ENCODE measurements around the gene RAP1A. TPM values are rescaled to one million over a fixed set of nuclear protein-coding genes. Genes with fewer than 3 reads are reported as not detected.

RAP1A gene
- total and polyA plus RNA-seq, 12 donors, result 64.2 to 120 (median 99.7) TPM

DNA sequence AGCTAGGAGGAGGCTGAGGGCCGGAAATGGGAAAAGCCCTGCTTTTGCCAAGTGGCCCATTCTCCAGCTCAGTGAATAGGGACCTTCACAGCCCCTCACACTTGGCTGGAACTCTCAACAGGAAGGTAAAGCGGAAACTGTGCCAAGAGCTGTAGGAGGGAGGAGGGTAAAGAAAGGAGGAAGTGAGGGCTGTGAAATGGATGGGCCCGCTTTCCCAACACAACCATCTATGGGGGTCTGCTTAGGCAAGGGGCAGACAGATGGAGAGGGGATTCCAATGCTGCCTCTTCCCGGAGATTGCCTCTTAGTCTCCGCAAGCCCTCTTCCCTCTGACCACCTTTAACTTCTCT lies 114.4 kb downstream of the RAP1A start:
- Histone ChIP-seq H3K27ac (peak overlapping the region in 9 of 10 donors; percentile 51 to 98 (median 81)), H3K27me3 (no peaks in the 10 kb centered on the region), H3K9me3 (no peaks in the 10 kb centered on the region), H3K36me3 (peaks cover 0 to 21% (median 0%) of the 10 kb centered on the region in 9 donors), H3K4me3 (peak overlapping the region in 3 of 10 donors; percentile 9 to 15 (median 12)), H3K4me1 (peaks cover 39 to 98% (median 92%) of the 10 kb centered on the region in 9 donors)
- intact Hi-C loops (cut with DNase I), result loop anchor here in 1 of 10 donors (10.0 kb wide), 1 partner anchor 971 kb away; the partner anchor contains the start of gene RHOC
- ATAC-seq (peak in 2 of 8 donors; percentile 6 to 10), DNase-seq (no peak)
- 62% methylated on average over 5 of the region's 5 CpGs for WGBS, 2 donors
- TF ChIP-seq, protein P1, sequence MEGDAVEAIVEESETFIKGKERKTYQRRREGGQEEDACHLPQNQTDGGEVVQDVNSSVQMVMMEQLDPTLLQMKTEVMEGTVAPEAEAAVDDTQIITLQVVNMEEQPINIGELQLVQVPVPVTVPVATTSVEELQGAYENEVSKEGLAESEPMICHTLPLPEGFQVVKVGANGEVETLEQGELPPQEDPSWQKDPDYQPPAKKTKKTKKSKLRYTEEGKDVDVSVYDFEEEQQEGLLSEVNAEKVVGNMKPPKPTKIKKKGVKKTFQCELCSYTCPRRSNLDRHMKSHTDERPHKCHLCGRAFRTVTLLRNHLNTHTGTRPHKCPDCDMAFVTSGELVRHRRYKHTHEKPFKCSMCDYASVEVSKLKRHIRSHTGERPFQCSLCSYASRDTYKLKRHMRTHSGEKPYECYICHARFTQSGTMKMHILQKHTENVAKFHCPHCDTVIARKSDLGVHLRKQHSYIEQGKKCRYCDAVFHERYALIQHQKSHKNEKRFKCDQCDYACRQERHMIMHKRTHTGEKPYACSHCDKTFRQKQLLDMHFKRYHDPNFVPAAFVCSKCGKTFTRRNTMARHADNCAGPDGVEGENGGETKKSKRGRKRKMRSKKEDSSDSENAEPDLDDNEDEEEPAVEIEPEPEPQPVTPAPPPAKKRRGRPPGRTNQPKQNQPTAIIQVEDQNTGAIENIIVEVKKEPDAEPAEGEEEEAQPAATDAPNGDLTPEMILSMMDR (IDR thresholded peaks at IDR 0.05), result no peak

DNA sequence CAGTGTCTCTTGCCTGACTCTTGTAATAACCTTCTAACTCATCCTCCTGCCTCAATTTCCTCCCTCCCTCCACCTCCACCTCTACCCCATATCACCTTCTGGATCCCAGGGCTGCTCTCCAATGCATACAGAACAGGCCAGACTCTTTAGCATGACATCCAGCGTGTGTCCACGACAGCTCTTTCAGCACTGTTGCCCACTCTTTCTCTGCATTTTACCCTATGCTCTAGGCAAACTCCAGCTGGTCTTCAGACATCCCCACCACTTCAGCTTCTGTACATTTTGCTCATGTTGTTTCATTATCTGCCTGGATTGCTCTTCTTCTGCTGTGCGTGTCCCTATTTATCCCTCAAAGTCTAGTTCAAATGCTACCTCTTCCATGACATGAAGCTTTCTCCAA lies 114.8 kb downstream of the RAP1A start:
- Histone ChIP-seq H3K27me3 (no peaks in the 10 kb centered on the region), H3K27ac (peak overlapping the region in 9 of 10 donors; percentile 51 to 98 (median 81)), H3K4me3 (peak overlapping the region in 1 of 10 donors; percentile 12), H3K9me3 (no peaks in the 10 kb centered on the region), H3K4me1 (peaks cover 35 to 94% (median 87%) of the 10 kb centered on the region in 9 donors), H3K36me3 (peaks cover 0 to 21% (median 0%) of the 10 kb centered on the region in 9 donors)
- ATAC-seq, result no peak
- TF ChIP-seq, protein P1 (IDR thresholded peaks at IDR 0.05), result no peak
- intact Hi-C loops (cut with DNase I), result loop anchor here in 1 of 10 donors (10.0 kb wide), 1 partner anchor 970 kb away; the partner anchor contains the start of gene RHOC
- 81 to 84% methylated on average over 3 of the region's 3 CpGs for WGBS, 2 donors
- no peak for DNase-seq

DNA sequence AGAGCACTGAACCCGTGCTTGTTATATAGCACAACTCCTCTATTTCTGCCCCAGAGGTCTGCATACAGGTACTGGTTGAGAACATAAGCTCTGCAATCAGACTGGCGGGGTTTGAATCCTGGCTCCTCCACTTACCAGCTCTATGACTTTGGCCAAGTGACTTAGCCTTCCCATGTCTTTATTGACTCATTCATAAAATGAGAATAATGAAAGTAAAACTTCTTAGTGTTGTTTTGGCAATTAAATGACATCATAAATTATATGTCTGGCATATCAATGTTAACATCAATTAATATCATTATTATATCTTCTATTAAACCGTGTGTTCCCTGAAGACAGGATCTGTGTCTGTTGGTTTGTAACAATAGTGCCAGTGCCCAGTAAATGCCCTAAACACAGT lies 115.3 kb downstream of the RAP1A start:
- H3K27me3 ChIP-seq, result peaks cover 0 to 2% (median 0%) of the 10 kb centered on the region in 7 donors
- DNase-seq (no peak), ATAC-seq (no peak)
- H3K4me3 ChIP-seq, result no peak overlapping the region
- H3K9me3 ChIP-seq, result no peaks in the 10 kb centered on the region
- peaks cover 0 to 21% (median 0%) of the 10 kb centered on the region in 9 donors for H3K36me3 ChIP-seq
- H3K4me1 ChIP-seq, result peaks cover 31 to 93% (median 87%) of the 10 kb centered on the region in 9 donors
- H3K27ac ChIP-seq, result peak overlapping the region in 9 of 10 donors; percentile 51 to 98 (median 81)
- intact Hi-C loops (cut with DNase I), result loop anchor here in 1 of 10 donors (10.0 kb wide), 1 partner anchor 970 kb away; the partner anchor contains the start of gene RHOC
- WGBS, 2 donors, result 84 to 91% methylated on average over 3 of the region's 3 CpGs
- TF ChIP-seq, protein P1 (IDR thresholded peaks at IDR 0.05), result no peak

DNA sequence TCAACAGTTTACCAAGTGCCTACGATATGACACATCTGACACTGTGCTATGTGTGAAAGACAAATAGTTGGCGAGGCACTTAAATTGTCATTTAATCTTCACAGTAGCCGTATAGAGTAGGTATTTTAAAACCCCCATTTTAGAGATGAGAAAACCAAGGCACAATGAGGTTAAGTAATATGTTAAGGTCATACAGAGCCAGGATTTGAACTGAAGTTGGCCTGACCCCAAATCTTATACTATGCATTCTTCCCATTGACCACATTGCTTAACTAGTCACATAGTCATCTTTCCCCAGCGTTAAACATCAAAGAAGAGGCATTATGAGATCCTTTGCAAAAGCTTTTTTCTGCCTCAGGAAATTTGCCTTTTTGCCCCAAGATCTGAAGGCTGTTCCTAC lies 115.7 kb downstream of the RAP1A start:
- Histone ChIP-seq H3K27ac (peak overlapping the region in 8 of 10 donors; percentile 96 to 100 (median 98)), H3K4me1 (peaks cover 29 to 93% (median 87%) of the 10 kb centered on the region in 9 donors), H3K9me3 (no peaks in the 10 kb centered on the region), H3K27me3 (peaks cover 0 to 6% (median 0%) of the 10 kb centered on the region in 7 donors), H3K36me3 (peaks cover 0 to 21% (median 0%) of the 10 kb centered on the region in 9 donors), H3K4me3 (no peak overlapping the region)
- TF ChIP-seq, protein P1 (IDR thresholded peaks at IDR 0.05), result no peak
- intact Hi-C loops (cut with DNase I), result loop anchor here in 1 of 10 donors (10.0 kb wide), 1 partner anchor 969 kb away; the partner anchor contains the start of gene RHOC
- WGBS, 2 donors, result 74 to 78% methylated on average over 4 of the region's 4 CpGs
- ATAC-seq, result no peak
- DNase-seq, result no peak
